Effector memory CD4-positive, alpha-beta T cell (primary cell): Measurements from ENCODE around the gene MNS1.

Experiments used
- DNase-seq, 3 donors: peaks; one replicate each; pipeline ENCODE4 v3.0.0-alpha.2; 2020
- H3K27ac ChIP-seq: 2 replicates; pipeline ENCODE4 v1.7.0; 2013; ENCODE audit warnings: mild to moderate bottlenecking, low read length, moderate library complexity; ENCODE audit not compliant: insufficient read depth, poor library complexity, severe bottlenecking
- H3K27me3 ChIP-seq: replicated peaks from 2 replicates; pipeline ENCODE4 v1.7.0; 2013; ENCODE audit warnings: mild to moderate bottlenecking, low read length; ENCODE audit not compliant: insufficient read depth, control insufficient read depth, poor library complexity, severe bottlenecking
- H3K36me3 ChIP-seq: 2 replicates; pipeline ENCODE4 v1.7.0; 2013; ENCODE audit warnings: mild to moderate bottlenecking, low read length, moderate library complexity; ENCODE audit not compliant: control insufficient read depth, insufficient read depth
- H3K4me1 ChIP-seq: 2 replicates; pipeline ENCODE4 v1.7.0; 2013; ENCODE audit warnings: low read length, mild to moderate bottlenecking; ENCODE audit not compliant: control insufficient read depth, insufficient read depth, poor library complexity, severe bottlenecking
- H3K4me3 ChIP-seq: 2 replicates; pipeline ENCODE4 v1.7.0; 2013; ENCODE audit warnings: low read length, low read depth, mild to moderate bottlenecking; ENCODE audit not compliant: insufficient read depth, poor library complexity, severe bottlenecking
- H3K9me3 ChIP-seq: 2 replicates; pipeline ENCODE4 v1.7.0; 2013; ENCODE audit warnings: mild to moderate bottlenecking, low read length, moderate library complexity; ENCODE audit not compliant: control insufficient read depth

Gene MNS1

GRCh38 chr15:56459096-56459495 lies 5.8 kb downstream of the MNS1 start:
- Histone ChIP-seq H3K36me3 (no peaks in the 10 kb centered on the region), H3K4me1 (no peaks in the 10 kb centered on the region), H3K9me3 (no peaks in the 10 kb centered on the region), H3K27me3 (no peaks in the 10 kb centered on the region), H3K4me3 (no peak overlapping the region), H3K27ac (no peak overlapping the region)
- no peak for DNase-seq

- no peak overlapping the region for H3K27ac ChIP-seq
- H3K36me3 ChIP-seq = no peaks in the 10 kb centered on the region
- DNase-seq = no peak
- no peaks in the 10 kb centered on the region for H3K4me1 ChIP-seq
- no peak overlapping the region for H3K4me3 ChIP-seq
- H3K27me3 ChIP-seq = no peaks in the 10 kb centered on the region
- H3K9me3 ChIP-seq = no peaks in the 10 kb centered on the region
Observed at GRCh38 chr15:56456229-56456628, 8.7 kb downstream of the MNS1 start.

GRCh38 chr15:56454836-56455235 lies 10.1 kb downstream of the MNS1 start:
- no peak for DNase-seq
- Histone ChIP-seq H3K4me3 (no peak overlapping the region), H3K27ac (no peak overlapping the region), H3K36me3 (no peaks in the 10 kb centered on the region), H3K9me3 (no peaks in the 10 kb centered on the region), H3K4me1 (no peaks in the 10 kb centered on the region), H3K27me3 (no peaks in the 10 kb centered on the region)

- no peaks in the 10 kb centered on the region for H3K27me3 ChIP-seq
- H3K36me3 ChIP-seq = no peaks in the 10 kb centered on the region
- H3K4me3 ChIP-seq = no peak overlapping the region
- no peaks in the 10 kb centered on the region for H3K4me1 ChIP-seq
- H3K9me3 ChIP-seq = no peaks in the 10 kb centered on the region
- no peak for DNase-seq
- H3K27ac ChIP-seq = no peak overlapping the region
Observed at GRCh38 chr15:56445746-56446145, 19.2 kb downstream of the MNS1 start.

GRCh38 chr15:56442354-56442753 lies 22.6 kb downstream of the MNS1 start:
- Histone ChIP-seq H3K36me3 (no peaks in the 10 kb centered on the region), H3K4me3 (no peak overlapping the region), H3K9me3 (no peaks in the 10 kb centered on the region), H3K4me1 (no peaks in the 10 kb centered on the region), H3K27me3 (no peaks in the 10 kb centered on the region), H3K27ac (no peak overlapping the region)
- no peak for DNase-seq

GRCh38 chr15:56440214-56440770 lies 24.6 kb downstream of the MNS1 start:
- no peak overlapping the region for H3K4me3 ChIP-seq
- DNase-seq = no peak
- H3K9me3 ChIP-seq = no peaks in the 10 kb centered on the region
- no peak overlapping the region for H3K27ac ChIP-seq
- no peaks in the 10 kb centered on the region for H3K27me3 ChIP-seq
- H3K4me1 ChIP-seq = no peaks in the 10 kb centered on the region
- no peaks in the 10 kb centered on the region for H3K36me3 ChIP-seq

GRCh38 chr15:56432304-56432703 lies 32.6 kb downstream of the MNS1 start:
- Histone ChIP-seq H3K9me3 (no peaks in the 10 kb centered on the region), H3K4me1 (no peaks in the 10 kb centered on the region), H3K27ac (no peak overlapping the region), H3K36me3 (no peaks in the 10 kb centered on the region), H3K4me3 (no peak overlapping the region), H3K27me3 (peaks cover 7% of the 10 kb centered on the region)
- DNase-seq = no peak

GRCh38 chr15:56428821-56429458 lies 36.0 kb downstream of the MNS1 start:
- Histone ChIP-seq H3K4me3 (no peak overlapping the region), H3K27me3 (peaks cover 7% of the 10 kb centered on the region), H3K36me3 (no peaks in the 10 kb centered on the region), H3K4me1 (no peaks in the 10 kb centered on the region), H3K9me3 (no peaks in the 10 kb centered on the region), H3K27ac (no peak overlapping the region)
- DNase-seq = no peak

- DNase-seq = no peak
- Histone ChIP-seq H3K27ac (no peak overlapping the region), H3K4me3 (no peak overlapping the region), H3K27me3 (no peaks in the 10 kb centered on the region), H3K36me3 (no peaks in the 10 kb centered on the region), H3K9me3 (no peaks in the 10 kb centered on the region), H3K4me1 (no peaks in the 10 kb centered on the region)
Observed at GRCh38 chr15:56425976-56426375, 39.0 kb downstream of the MNS1 start.

GRCh38 chr15:56425276-56425675 lies 39.7 kb downstream of the MNS1 start:
- Histone ChIP-seq H3K4me1 (no peaks in the 10 kb centered on the region), H3K4me3 (no peak overlapping the region), H3K27me3 (no peaks in the 10 kb centered on the region), H3K27ac (no peak overlapping the region), H3K36me3 (no peaks in the 10 kb centered on the region), H3K9me3 (no peaks in the 10 kb centered on the region)
- no peak for DNase-seq
